Stimulated activated naive CD8-positive, alpha-beta T cell treated with anti-CD3 and anti-CD28 coated beads, Interleukin-15, Interleukin-2, amounts not matched to agents 100 U/mL and 50 U/mL, for 24 hours (primary cell): ENCODE data around the gene AQP12B.

Experiments
- ATAC-seq: fragments of 150-1000 bp; cut with Tn5 transposase; one replicate; pipeline ENCODE4 v1.10.0; 2021
- DNase-seq: peaks from one replicate; pipeline ENCODE4 v3.0.0; 2021

Gene AQP12B

GRCh38 chr2:240632306-240632721, 50.4 kb downstream of the AQP12B start:
- no peak for DNase-seq
- ATAC-seq = no peak

- ATAC-seq = no peak
- DNase-seq = no peak
Measured at GRCh38 chr2:240631548-240632305, 51.0 kb downstream of the AQP12B start.

- no peak for DNase-seq
- no peak for ATAC-seq
Measured at GRCh38 chr2:240630771-240631547, 51.7 kb downstream of the AQP12B start.

- no peak for DNase-seq
Measured at GRCh38 chr2:240629968-240630770, 52.5 kb downstream of the AQP12B start.

GRCh38 chr2:240629619-240629967, 53.1 kb downstream of the AQP12B start:
- no peak for ATAC-seq
- no peak for DNase-seq

More at GRCh38 chr2:240629968-240630770, 52.5 kb downstream of the AQP12B start:
- no peak for ATAC-seq

GRCh38 chr2:240628808-240629618, 53.7 kb downstream of the AQP12B start:
- ATAC-seq (no peak), DNase-seq (no peak)

- no peak for DNase-seq
- ATAC-seq = no peak
Measured at GRCh38 chr2:240628507-240628807, 54.2 kb downstream of the AQP12B start.

GRCh38 chr2:240627736-240628506, 54.8 kb downstream of the AQP12B start:
- DNase-seq (no peak), ATAC-seq (no peak)

GRCh38 chr2:240626531-240627300, 56.0 kb downstream of the AQP12B start:
- DNase-seq (peak; percentile 58), ATAC-seq (peak; percentile 28)
